Measurements from ENCODE around the gene SERPINA3. TPM values are rescaled to one million over a fixed set of nuclear protein-coding genes. Genes with fewer than 3 reads are reported as not detected.

Gene SERPINA3
- total RNA-seq, 4 donors from 2014 or later = 4.9 to 159 (median 82.0) TPM

DNA sequence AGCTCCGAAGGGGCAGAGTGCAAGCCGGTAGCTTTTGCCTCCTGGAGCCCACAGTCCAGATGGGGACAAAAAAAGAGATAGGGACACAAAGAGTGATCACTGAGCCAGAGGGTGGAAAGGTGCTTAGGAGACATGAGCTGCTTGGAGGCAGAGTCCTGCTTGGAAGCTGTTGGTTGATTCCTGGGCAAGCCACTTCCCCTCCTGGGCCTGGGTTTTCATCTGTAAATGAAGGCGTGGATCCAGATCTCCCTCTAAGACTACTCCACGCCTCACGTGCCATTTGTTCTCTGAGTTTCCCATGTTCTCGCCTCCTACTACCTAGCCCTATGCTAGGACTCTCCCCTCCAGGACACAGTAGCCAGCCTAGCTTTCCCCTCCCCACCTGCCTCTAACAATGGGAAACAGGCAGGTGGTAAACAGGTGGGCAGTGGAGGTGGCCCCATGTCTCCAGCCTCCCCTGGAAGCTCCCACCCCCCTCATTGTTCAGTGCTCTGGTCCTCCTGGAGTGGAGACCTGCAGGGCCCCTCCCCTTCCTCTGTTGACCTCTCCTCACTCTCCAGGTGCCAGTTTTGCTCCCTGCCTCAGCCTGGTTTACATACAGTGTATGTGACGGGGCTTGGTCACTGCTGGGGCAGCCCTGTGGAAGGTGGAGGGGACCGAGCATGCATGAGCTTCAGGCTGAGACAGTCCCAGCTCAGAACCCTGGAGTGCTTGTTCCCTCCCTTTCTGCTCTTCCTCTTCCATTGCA is 3.8 kb downstream of the SERPINA3 start:
- TF ChIP-seq CTCF (IDR thresholded peaks at IDR 0.05; ENCODE audit: low read depth) = no peak

GRCh38 chr14:94617366-94617941 is 5.3 kb downstream of the SERPINA3 start:
- no peak for TF ChIP-seq CTCF (IDR thresholded peaks at IDR 0.05; ENCODE audit: low read depth)

- TF ChIP-seq CTCF (IDR thresholded peaks at IDR 0.05; ENCODE audit: low read depth) = no peak
Observed at GRCh38 chr14:94617988-94618822, 6.0 kb downstream of the SERPINA3 start.

DNA sequence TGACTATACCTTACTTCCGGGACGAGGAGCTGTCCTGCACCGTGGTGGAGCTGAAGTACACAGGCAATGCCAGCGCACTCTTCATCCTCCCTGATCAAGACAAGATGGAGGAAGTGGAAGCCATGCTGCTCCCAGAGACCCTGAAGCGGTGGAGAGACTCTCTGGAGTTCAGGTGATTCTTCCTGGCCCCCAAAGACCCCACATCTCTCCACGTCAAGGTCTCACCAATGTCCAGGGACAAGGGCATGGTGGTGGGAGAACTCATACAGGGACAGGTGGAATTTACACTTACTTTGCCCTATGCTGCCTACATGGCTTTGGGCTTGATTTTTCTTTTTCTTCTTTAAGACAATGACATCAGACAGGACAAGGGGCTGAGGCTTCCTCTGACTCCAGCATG is 7.1 kb downstream of the SERPINA3 start:
- no peak for TF ChIP-seq CTCF (IDR thresholded peaks at IDR 0.05; ENCODE audit: low read depth)

- no peak for TF ChIP-seq CTCF (IDR thresholded peaks at IDR 0.05; ENCODE audit: low read depth)
Observed at GRCh38 chr14:94620597-94620996, 8.4 kb downstream of the SERPINA3 start.

GRCh38 chr14:94621358-94622134 is 9.4 kb downstream of the SERPINA3 start:
- TF ChIP-seq CTCF (IDR thresholded peaks at IDR 0.05; ENCODE audit: low read depth) = no peak

All from subcutaneous adipose tissue (tissue), 4 donors.